T1000 (cell line): ENCODE results near the gene NPIPB12.
"Not testable (repeated sequence)": the region's sequence is repeated elsewhere in the genome, so short reads cannot be mapped to it uniquely, and the experiment has no call there.

Experiments
- DNase-seq: peaks from one replicate; lab custom pipeline; 2025; ENCODE audit warnings: mixed read lengths; lab: John Stamatoyannopoulos, UW

The NPIPB12 gene

GRCh38 chr16:29506308-29506707 is at the start of gene NPIPB12:
TSS of gene NPIPB12 (minus strand) at chr16:29506408.
- DNase-seq, result not testable (repeated sequence)

GRCh38 chr16:29521520-29521919 is 15.3 kb upstream of the NPIPB12 start:
- not testable (repeated sequence) for DNase-seq

GRCh38 chr16:29482276-29482675 is 23.9 kb downstream of the NPIPB12 start:
- DNase-seq, result not testable (repeated sequence)

GRCh38 chr16:29472065-29472464 is 34.1 kb downstream of the NPIPB12 start:
- not testable (repeated sequence) for DNase-seq

- not testable (repeated sequence) for DNase-seq
These were observed 36.5 kb downstream of the NPIPB12 start for GRCh38 chr16:29469660-29470059.

GRCh38 chr16:29467654-29468366 is 38.4 kb downstream of the NPIPB12 start:
- not testable (repeated sequence) for DNase-seq

- DNase-seq, result not testable (repeated sequence)
These were observed 39.3 kb downstream of the NPIPB12 start for GRCh38 chr16:29466904-29467303.

GRCh38 chr16:29465985-29466824 is 40.0 kb downstream of the NPIPB12 start:
- DNase-seq, result not testable (repeated sequence)

GRCh38 chr16:29460647-29461030 is 45.6 kb downstream of the NPIPB12 start:
- DNase-seq, result not testable (repeated sequence)

- not testable (repeated sequence) for DNase-seq
These were observed 46.2 kb downstream of the NPIPB12 start, which contains the start of gene SULT1A4 for GRCh38 chr16:29459706-29460646. TSS of gene SULT1A4 (plus strand) at chr16:29459913. CDS start at chr16:29461386, 1,473 bp downstream.

GRCh38 chr16:29457660-29458059 is 48.5 kb downstream of the NPIPB12 start:
- not testable (repeated sequence) for DNase-seq

GRCh38 chr16:29454828-29455227 is 51.4 kb downstream of the NPIPB12 start:
- not testable (repeated sequence) for DNase-seq

- not testable (repeated sequence) for DNase-seq
These were observed 51.9 kb downstream of the NPIPB12 start, which contains the start of the genes BOLA2 and SLX1B for GRCh38 chr16:29454269-29454668. TSS of gene BOLA2 (minus strand) at chr16:29454351. CDS start at chr16:29454253, 98 bp downstream. TSS of gene SLX1B (plus strand) at chr16:29454533.

GRCh38 chr16:29453754-29454153 is 52.5 kb downstream of the NPIPB12 start:
- DNase-seq, result not testable (repeated sequence)
